Erythroblast (primary cell): ENCODE measurements around the gene CCDC102B.

Experiments
- DNase-seq, 2 experiments: peaks; one replicate each; lab custom pipeline; 2025; lab: John Stamatoyannopoulos, UW
- GATA1 ChIP-seq: IDR thresholded peaks from 2 replicates; pipeline ENCODE4 v1.6.1; 2011; ENCODE audit warnings: low read depth, mild to moderate bottlenecking, control low read depth, low read length, moderate library complexity
- POLR2A ChIP-seq: IDR thresholded peaks from 2 replicates; pipeline ENCODE4 v1.6.1; 2011; ENCODE audit warnings: mild to moderate bottlenecking, low read length

CCDC102B gene

GRCh38 chr18:69081846-69082245 lies 284.0 kb downstream of the CCDC102B start:
- no peak for DNase-seq
- TF ChIP-seq POLR2A: no peak
- TF ChIP-seq GATA1: no peak

- no peak for TF ChIP-seq POLR2A
- no peak for TF ChIP-seq GATA1
- no peak for DNase-seq
Measured at GRCh38 chr18:69082499-69082898, 284.6 kb downstream of the CCDC102B start.

GRCh38 chr18:69085951-69086350 lies 288.1 kb downstream of the CCDC102B start:
- DNase-seq: no peak
- no peak for TF ChIP-seq GATA1
- TF ChIP-seq POLR2A: no peak

GRCh38 chr18:69088973-69089372 lies 291.1 kb downstream of the CCDC102B start:
- TF ChIP-seq POLR2A (no peak), GATA1 (no peak)
- DNase-seq: no peak

- TF ChIP-seq GATA1: no peak
- no peak for TF ChIP-seq POLR2A
- DNase-seq: no peak
Measured at GRCh38 chr18:69097349-69097748, 299.5 kb downstream of the CCDC102B start.

- no peak for DNase-seq
- TF ChIP-seq POLR2A (no peak), GATA1 (no peak)
Measured at GRCh38 chr18:69102959-69103358, 305.1 kb downstream of the CCDC102B start.
